H1 (cell line): ENCODE results near the gene LRRTM2. TPM values are rescaled to one million over a fixed set of nuclear protein-coding genes. Genes with fewer than 3 reads are reported as not detected.

Experiments
- ASH2L ChIP-seq: fragments of 200-600, 300-600 bp; sonication (generic); IDR thresholded peaks from one replicate; pipeline ENCODE4 v1.7.1; 2017; ENCODE audit warnings: low read length
- CHD7 ChIP-seq: fragments of 300-600 bp; sonication (generic); IDR thresholded peaks from 2 replicates; pipeline ENCODE4 v1.7.1; 2012; ENCODE audit warnings: low read length, moderate library complexity, mild to moderate bottlenecking, inconsistent platforms; ENCODE audit not compliant: insufficient replicate concordance
- MAFK ChIP-seq: IDR thresholded peaks from 2 replicates; pipeline ENCODE4 v1.6.1; 2012; ENCODE audit warnings: low read depth, mild to moderate bottlenecking, improper control_type of control experiment, low read length
- NRF1 ChIP-seq: IDR thresholded peaks from 2 replicates; pipeline ENCODE4 v1.6.1; 2011; ENCODE audit warnings: mild to moderate bottlenecking, low read depth, low read length, improper control_type of control experiment
- POLR2A ChIP-seq, 2 experiments: IDR thresholded peaks; 1 replicate in 1 of 2; 2 replicates in 1 of 2; pipeline ENCODE4 v1.6.1; 2011; ENCODE audit warnings: low read depth in 2 of 2, low read length in 2 of 2, mild to moderate bottlenecking in 2 of 2; ENCODE audit errors: control extremely low read depth in 1 of 2
- SIX5 ChIP-seq: IDR thresholded peaks from 2 replicates; pipeline ENCODE4 v1.6.1; 2011; ENCODE audit warnings: mild to moderate bottlenecking, low read depth, low read length
- TBP ChIP-seq: IDR thresholded peaks from 2 replicates; pipeline ENCODE4 v1.6.1; 2011; ENCODE audit warnings: low read depth, low read length, improper control_type of control experiment
- YY1 ChIP-seq: IDR thresholded peaks from 2 replicates; pipeline ENCODE4 v1.6.1; 2011; ENCODE audit warnings: low read depth, mild to moderate bottlenecking, low read length
- polyA plus RNA-seq, 7 experiments: library from polyadenylated mRNA; depleted of rRNA in 3 of 7; stranded (reverse) in 5 of 7; unstranded in 2 of 7; fragments of >200 nt in 5 of 7; fragments of 200-250 nt in 2 of 7; gene quantifications; 1 replicate in 5 of 7; 2 replicates in 1 of 7; 4 replicates in 1 of 7; pipeline versions ENCODE4 v1.2.1 to v1.2.3, GENCODE V29; 2011 to 2013; ENCODE audit warnings: missing spikeins in 2 of 7, mixed read lengths in 2 of 7
- total RNA-seq: library from RNA; stranded (reverse); fragmentation: NEBNext Ultra II Directional; extraction: Animal tissue kit (Norgen Biotek cat#: 25700); gene quantifications from 2 replicates; pipeline ENCODE4 v1.2.1, GENCODE V29; 2021

LRRTM2 gene
- total and polyA plus RNA-seq, 2 of the 8 experiments (the other 6 are each of a cell fraction or from before 2014, with no cell fraction given) = not detected

- TF ChIP-seq CHD7 (no peak), SIX5 (no peak), POLR2A (IDR thresholded peaks at IDR 0.05; ENCODE audit: control extremely low read depth in 1 of 2, low read depth in 2 of 2, low read length in 2 of 2) (no peak), MAFK (no peak), NRF1 (no peak), YY1 (no peak), ASH2L (no peak), TBP (no peak)
Observed at GRCh38 chr5:138895918-138896317, 20.8 kb upstream of the LRRTM2 start (continued).
